HepG2 (cell line): ENCODE results near the gene MS4A15. TPM values are rescaled to one million over a fixed set of nuclear protein-coding genes. Genes with fewer than 3 reads are reported as not detected.

Experiments
- ATAC-seq: fragments of 200-7000 bp; cut with Tn5 transposase; 3 replicates; pipeline ENCODE4 v1.9.1; 2020; ENCODE audit warnings: mild to moderate bottlenecking, moderate library complexity
- BruUV-seq: library from RNA; stranded (reverse); fragments of 400-500 nt; replicated peaks from 2 replicates; lab custom pipeline; 2021; lab: Mats Ljungman, UMichigan
- CTCF ChIA-PET: fragments of 300-600 bp; formaldehyde crosslinking; extraction: SDS; loops from one replicate; lab custom pipeline; 2021; ENCODE audit warnings: low total read pairs, inconsistent platforms, low intra/inter-chr PET ratio; lab: Yijun Ruan, JAX
- POLR2A ChIA-PET: fragments of 350-600 bp; sonication (Branson Sonifier 250); formaldehyde crosslinking; loops from one replicate; lab custom pipeline; 2020; ENCODE audit warnings: antibody characterized with exemption, inconsistent platforms; lab: Yijun Ruan, JAX
- DNase-seq: peaks from one replicate; pipeline ENCODE4 v3.0.0-alpha.2; 2015; ENCODE audit warnings: low spot score
- FAIRE-seq: peaks from 3 replicates; lab custom pipeline; 2011; peaks lifted over from hg19 to GRCh38; lab: Jason Lieb, UNC
- H2AFZ ChIP-seq: one replicate; pipeline ENCODE4 v1.6.1; 2011; ENCODE audit warnings: low read length, inconsistent platforms
- H3K27ac ChIP-seq: fragments of 300-600 bp; 3 replicates; pipeline ENCODE4 v1.8.0; 2011; ENCODE audit warnings: mixed run types, mild to moderate bottlenecking, mixed read lengths, low read length, inconsistent platforms; ENCODE audit not compliant: insufficient read depth; ENCODE audit errors: extremely low read length
- H3K27me3 ChIP-seq, 2 experiments: fragments of 200-600 bp in 1 of 2; 2 replicates in 1 of 2; 3 replicates in 1 of 2; pipeline versions ENCODE4 v1.6.0 to v1.8.0; 2011; ENCODE audit warnings: low read length in 2 of 2, mild to moderate bottlenecking in 2 of 2, moderate library complexity in 2 of 2, inconsistent platforms in 1 of 2; ENCODE audit not compliant: insufficient read depth in 2 of 2, control insufficient read depth in 1 of 2
- H3K36me3 ChIP-seq, 2 experiments: fragments of 200-600 bp in 1 of 2; replicated peaks in 1 of 2; 2 replicates in 1 of 2; 3 replicates in 1 of 2; pipeline versions ENCODE4 v1.5.1 to v1.8.0; 2011; ENCODE audit warnings: low read length in 2 of 2, inconsistent platforms in 1 of 2; ENCODE audit not compliant: insufficient read depth in 2 of 2, control insufficient read depth in 1 of 2
- H3K4me1 ChIP-seq: 2 replicates; pipeline ENCODE4 v1.5.1; 2012; ENCODE audit warnings: low read length, inconsistent platforms; ENCODE audit not compliant: insufficient read depth
- H3K4me2 ChIP-seq: 2 replicates; pipeline ENCODE4 v1.6.0; 2011; ENCODE audit warnings: low read depth, low read length, inconsistent platforms
- H3K4me3 ChIP-seq, 3 experiments: fragments of 200-600 bp in 1 of 3; sonication (generic), shearing (Covaris generic) in 1 of 3; replicated peaks in 1 of 3; 2 replicates each; pipeline ENCODE4 v1.5.1; 2011 to 2016; ENCODE audit warnings: low read length in 3 of 3, inconsistent platforms in 2 of 3, low read depth in 2 of 3, mild to moderate bottlenecking in 2 of 3, control low read depth in 1 of 3, mixed read lengths in 1 of 3; ENCODE audit not compliant: insufficient read depth in 1 of 3
- H3K79me2 ChIP-seq: one replicate; pipeline ENCODE4 v1.6.1; 2011; ENCODE audit warnings: low read length, inconsistent platforms; ENCODE audit not compliant: insufficient read depth
- H3K9ac ChIP-seq: 2 replicates; pipeline ENCODE4 v1.6.0; 2011; ENCODE audit warnings: mild to moderate bottlenecking, low read depth, low read length, inconsistent platforms; ENCODE audit not compliant: insufficient read depth
- H3K9me3 ChIP-seq: 2 replicates; pipeline ENCODE4 v1.5.1; 2012; ENCODE audit warnings: mild to moderate bottlenecking, low read length
- H4K20me1 ChIP-seq: 2 replicates; pipeline ENCODE4 v1.6.0; 2011; ENCODE audit warnings: inconsistent platforms, mild to moderate bottlenecking, low read length, moderate library complexity; ENCODE audit not compliant: insufficient read depth
- ASH2L ChIP-seq: fragments of 300-600, 200-600 bp; sonication (generic); IDR thresholded peaks from 2 replicates; pipeline ENCODE4 v1.7.0; 2017; ENCODE audit warnings: low read depth, mild to moderate bottlenecking, moderate library complexity, mixed read lengths, low read length; ENCODE audit not compliant: insufficient read length
- CENPT ChIP-seq: sonication (generic); formaldehyde crosslinking; IDR thresholded peaks from 2 replicates; pipeline ENCODE4 v1.8.0; 2022; ENCODE audit warnings: low read depth, mild to moderate bottlenecking, moderate library complexity, missing genetic modification reagents
- HNRNPUL1 ChIP-seq: fragments of 200-400 bp; formaldehyde crosslinking; IDR thresholded peaks from 2 replicates; pipeline ENCODE4 v1.6.1; 2017; ENCODE audit warnings: low read depth, mild to moderate bottlenecking, low read length, moderate library complexity
- HOXD1 ChIP-seq: sonication (generic); formaldehyde crosslinking; IDR thresholded peaks from 2 replicates; pipeline ENCODE4 v1.5.0; 2020; ENCODE audit warnings: missing genetic modification reagents
- KAT8 ChIP-seq: IDR thresholded peaks from 2 replicates; pipeline ENCODE4 v1.6.1; 2016; ENCODE audit warnings: missing genetic modification reagents, missing compliant biosample characterization
- KMT2B ChIP-seq: IDR thresholded peaks from 2 replicates; pipeline ENCODE4 v1.6.1; 2016; ENCODE audit warnings: missing genetic modification reagents, missing compliant biosample characterization
- MBNL3 ChIP-seq: fragments of 250-450 bp; sonication (Bioruptor Pico); conservative IDR thresholded peaks from 2 replicates; pipeline ENCODE4 v1.8.0; 2022; ENCODE audit warnings: mild to moderate bottlenecking, inconsistent platforms
- NFYC ChIP-seq: IDR thresholded peaks from 2 replicates; pipeline ENCODE4 v1.6.1; 2016; ENCODE audit warnings: missing genetic modification reagents, missing compliant biosample characterization
- PHF5A ChIP-seq: IDR thresholded peaks from one replicate; pipeline ENCODE4 v1.6.1; 2018; ENCODE audit warnings: low read depth, missing genetic modification reagents; ENCODE audit not compliant: unreplicated experiment
- RBFOX2 ChIP-seq: fragments of 200-400 bp; formaldehyde crosslinking; IDR thresholded peaks from 2 replicates; pipeline ENCODE4 v1.6.1; 2017; ENCODE audit warnings: low read depth, mild to moderate bottlenecking, low read length
- SP4 ChIP-seq: sonication (generic); formaldehyde crosslinking; IDR thresholded peaks from 2 replicates; pipeline ENCODE4 v1.8.1; 2023; ENCODE audit warnings: mild to moderate bottlenecking, missing genetic modification reagents
- ZBTB26 ChIP-seq: IDR thresholded peaks from 2 replicates; pipeline ENCODE4 v1.6.1; 2016; ENCODE audit warnings: missing compliant biosample characterization, missing genetic modification reagents, borderline replicate concordance
- ZNF234 ChIP-seq: sonication (generic); formaldehyde crosslinking; conservative IDR thresholded peaks from 2 replicates; pipeline ENCODE4 v1.5.1; 2020; ENCODE audit warnings: mild to moderate bottlenecking, missing genetic modification reagents
- ZNF44 ChIP-seq: sonication (generic); formaldehyde crosslinking; IDR thresholded peaks from 2 replicates; pipeline ENCODE4 v1.5.1; 2020; ENCODE audit warnings: mild to moderate bottlenecking, missing genetic modification reagents
- ZNF446 ChIP-seq: sonication (generic); formaldehyde crosslinking; IDR thresholded peaks from 2 replicates; pipeline ENCODE4 v1.5.0; 2020; ENCODE audit warnings: mild to moderate bottlenecking, missing genetic modification reagents
- ZNF607 ChIP-seq: sonication (generic); formaldehyde crosslinking; IDR thresholded peaks from 2 replicates; pipeline ENCODE4 v1.5.1; 2020; ENCODE audit warnings: missing genetic modification reagents, mild to moderate bottlenecking, borderline replicate concordance
- ZNF614 ChIP-seq: IDR thresholded peaks from 2 replicates; pipeline ENCODE4 v1.6.1; 2018; ENCODE audit warnings: missing biosample characterization, missing genetic modification reagents, inconsistent platforms, borderline replicate concordance
- ZNF720 ChIP-seq: sonication (generic); formaldehyde crosslinking; IDR thresholded peaks from 2 replicates; pipeline ENCODE4 v1.4.0; 2020; ENCODE audit warnings: missing genetic modification reagents
- WGBS: methylation state at CpG from one replicate; pipeline ENCODE4 v1.1.6; 2017; ENCODE audit warnings: low lambda C conversion rate; 5-methylcytosine and 5-hydroxymethylcytosine counted together
- in situ Hi-C: cut with HindIII; loops from 2 replicates; pipeline ENCODE4 v1.10.0; 2017; ENCODE audit warnings: low pct_unique_long_range_greater_than_20kb; ENCODE audit not compliant: extremely low pct_ligation_motif_present
- intact Hi-C: fragments of 100-400 bp; cut with micrococcal nuclease; formaldehyde crosslinking; loops from one replicate; pipeline ENCODE4 v1.10.0; 2022; ENCODE audit not compliant: unreplicated experiment
- polyA plus RNA-seq, 8 experiments: library from polyadenylated mRNA; depleted of rRNA in 3 of 8; stranded (reverse) in 7 of 8; unstranded in 1 of 8; fragments of >200 nt; fragmentation: Illumina TruSeq in 4 of 8; extraction: Trizol in 4 of 8; gene quantifications; 2 replicates each; pipeline versions ENCODE4 v1.2.1 to v1.2.3, GENCODE V29; 2011 to 2016; ENCODE audit warnings: low read depth in 4 of 8, missing spikeins in 1 of 8, mixed read lengths in 1 of 8; ENCODE audit not compliant: insufficient read depth in 1 of 8
- total RNA-seq, 5 experiments: library from RNA; depleted of rRNA; stranded (reverse); fragments of >200 nt; fragmentation: Illumina TruSeq; extraction: Trizol; gene quantifications; 2 replicates each; pipeline ENCODE4 v1.2.3, GENCODE V29; 2016; ENCODE audit warnings: low read depth in 1 of 5
- TF ChIP-seq, protein P1 (sequence below): sonication (generic); formaldehyde crosslinking; IDR thresholded peaks from 2 replicates; pipeline ENCODE4 v1.4.0; 2020; ENCODE audit warnings: missing genetic modification reagents, borderline replicate concordance
- TF ChIP-seq, protein P2 (sequence below): IDR thresholded peaks from 2 replicates; pipeline ENCODE4 v1.6.1; 2016; ENCODE audit warnings: control low read depth

MS4A15 gene
- total and polyA plus RNA-seq, 2 of the 13 experiments (the other 11 are each of a cell fraction or from before 2014, with no cell fraction given), result not detected

GRCh38 chr11:60813324-60813723, 56.7 kb downstream of the MS4A15 start (continued):
- TF ChIP-seq ZNF234 (CRISPR knock-in tag) (no peak), HOXD1 (CRISPR knock-in tag) (no peak)

GRCh38 chr11:60814112-60814511, 57.4 kb downstream of the MS4A15 start:
- in situ Hi-C loops, result no loop called here
- H3K27me3 ChIP-seq, result peaks cover 2 to 10% of the 10 kb centered on the region in 2 experiments; a peak in 2 of 5 replicates
- no peak for TF ChIP-seq RBFOX2
- TF ChIP-seq NFYC (CRISPR knock-in tag), result no peak
- TF ChIP-seq KAT8 (CRISPR knock-in tag), result no peak
- TF ChIP-seq KMT2B (CRISPR knock-in tag), result no peak
- TF ChIP-seq HNRNPUL1, result no peak
- TF ChIP-seq ZNF720 (CRISPR knock-in tag), result no peak
- TF ChIP-seq ZNF614 (CRISPR knock-in tag), result no peak
- no peak for TF ChIP-seq ZBTB26 (CRISPR knock-in tag)
- TF ChIP-seq, protein P1, sequence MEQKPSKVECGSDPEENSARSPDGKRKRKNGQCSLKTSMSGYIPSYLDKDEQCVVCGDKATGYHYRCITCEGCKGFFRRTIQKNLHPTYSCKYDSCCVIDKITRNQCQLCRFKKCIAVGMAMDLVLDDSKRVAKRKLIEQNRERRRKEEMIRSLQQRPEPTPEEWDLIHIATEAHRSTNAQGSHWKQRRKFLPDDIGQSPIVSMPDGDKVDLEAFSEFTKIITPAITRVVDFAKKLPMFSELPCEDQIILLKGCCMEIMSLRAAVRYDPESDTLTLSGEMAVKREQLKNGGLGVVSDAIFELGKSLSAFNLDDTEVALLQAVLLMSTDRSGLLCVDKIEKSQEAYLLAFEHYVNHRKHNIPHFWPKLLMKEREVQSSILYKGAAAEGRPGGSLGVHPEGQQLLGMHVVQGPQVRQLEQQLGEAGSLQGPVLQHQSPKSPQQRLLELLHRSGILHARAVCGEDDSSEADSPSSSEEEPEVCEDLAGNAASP (CRISPR knock-in tag), result no peak
- no peak for TF ChIP-seq ZNF446
- no peak for TF ChIP-seq MBNL3 (CRISPR knock-in tag)
- TF ChIP-seq, protein P2, sequence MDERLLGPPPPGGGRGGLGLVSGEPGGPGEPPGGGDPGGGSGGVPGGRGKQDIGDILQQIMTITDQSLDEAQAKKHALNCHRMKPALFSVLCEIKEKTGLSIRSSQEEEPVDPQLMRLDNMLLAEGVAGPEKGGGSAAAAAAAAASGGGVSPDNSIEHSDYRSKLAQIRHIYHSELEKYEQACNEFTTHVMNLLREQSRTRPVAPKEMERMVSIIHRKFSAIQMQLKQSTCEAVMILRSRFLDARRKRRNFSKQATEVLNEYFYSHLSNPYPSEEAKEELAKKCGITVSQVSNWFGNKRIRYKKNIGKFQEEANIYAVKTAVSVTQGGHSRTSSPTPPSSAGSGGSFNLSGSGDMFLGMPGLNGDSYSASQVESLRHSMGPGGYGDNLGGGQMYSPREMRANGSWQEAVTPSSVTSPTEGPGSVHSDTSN (CRISPR knock-in tag), result no peak
- no peak for TF ChIP-seq ZNF44 (CRISPR knock-in tag)
- no peak for TF ChIP-seq ZNF607 (CRISPR knock-in tag)
- no peak for TF ChIP-seq CENPT (CRISPR knock-in tag)
- TF ChIP-seq PHF5A (CRISPR knock-in tag), result no peak
- TF ChIP-seq ASH2L, result no peak
- no peak for TF ChIP-seq SP4

More at GRCh38 chr11:60814112-60814511, 57.4 kb downstream of the MS4A15 start:
- Histone ChIP-seq H3K36me3 (no peaks in the 10 kb centered on the region), H4K20me1 (no peaks in the 10 kb centered on the region), H3K9me3 (peaks cover 11% of the 10 kb centered on the region), H3K4me1 (no peaks in the 10 kb centered on the region), H3K9ac (no peak overlapping the region), H3K27ac (no peak overlapping the region), H3K4me2 (no peak overlapping the region), H3K4me3 (no peak overlapping the region), H3K79me2 (no peaks in the 10 kb centered on the region), H2AFZ (no peak overlapping the region)
- no peak for DNase-seq
- ChIA-PET CTCF (no interaction called here), POLR2A (no interaction called here)
- no TSS peak for BruUV-seq
- intact Hi-C loops, result no loop called here
- WGBS, result 37% methylated on average over 2 of the region's 2 CpGs
- ATAC-seq, result no peak
- no peak for FAIRE-seq
